Measurements from ENCODE around the gene DDI1. TPM values are rescaled to one million over a fixed set of nuclear protein-coding genes. Genes with fewer than 3 reads are reported as not detected.

The DDI1 gene
- total and polyA plus RNA-seq, 3 donors from 2014 or later = 17.8 to 49.4 (median 41.1) TPM

DNA sequence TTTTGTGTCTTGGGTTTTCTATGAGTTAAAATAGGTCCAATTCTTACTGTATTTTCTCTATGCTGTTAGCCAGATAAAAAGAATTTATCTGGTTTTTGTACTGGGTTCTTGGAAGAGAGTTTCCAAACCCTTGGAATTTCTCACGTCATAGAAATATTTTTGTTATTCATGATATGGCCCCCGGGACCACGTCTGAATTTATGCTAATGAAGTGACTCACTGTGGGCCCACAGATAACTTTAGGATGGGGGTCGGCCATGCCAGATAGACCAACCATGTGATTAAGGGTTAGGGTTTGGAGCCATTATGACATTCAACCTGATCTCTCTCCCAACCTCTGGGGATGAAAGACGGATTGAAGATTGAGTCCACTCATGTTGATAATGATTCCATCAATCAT lies 35.6 kb upstream of the DDI1 start:
- Histone ChIP-seq H3K9me3 (no peaks in the 10 kb centered on the region), H3K4me1 (no peaks in the 10 kb centered on the region), H3K4me3 (no peak overlapping the region), H3K36me3 (ENCODE audit: low read depth, missing control alignments) (no peaks in the 10 kb centered on the region), H3K27ac (no peak overlapping the region), H3K27me3 (no peaks in the 10 kb centered on the region)
- DNase-seq = no peak
- WGBS, 2 donors = 62 to 73% methylated on average over 4 to 5 of the region's 5 CpGs
- intact Hi-C loops (cut with DNase I; ENCODE audit: low total_unique reads) = no loop called here
- TF ChIP-seq POLR2A (IDR thresholded peaks at IDR 0.05) = no peak
- no peak for TF ChIP-seq CTCF (IDR thresholded peaks at IDR 0.05)

DNA sequence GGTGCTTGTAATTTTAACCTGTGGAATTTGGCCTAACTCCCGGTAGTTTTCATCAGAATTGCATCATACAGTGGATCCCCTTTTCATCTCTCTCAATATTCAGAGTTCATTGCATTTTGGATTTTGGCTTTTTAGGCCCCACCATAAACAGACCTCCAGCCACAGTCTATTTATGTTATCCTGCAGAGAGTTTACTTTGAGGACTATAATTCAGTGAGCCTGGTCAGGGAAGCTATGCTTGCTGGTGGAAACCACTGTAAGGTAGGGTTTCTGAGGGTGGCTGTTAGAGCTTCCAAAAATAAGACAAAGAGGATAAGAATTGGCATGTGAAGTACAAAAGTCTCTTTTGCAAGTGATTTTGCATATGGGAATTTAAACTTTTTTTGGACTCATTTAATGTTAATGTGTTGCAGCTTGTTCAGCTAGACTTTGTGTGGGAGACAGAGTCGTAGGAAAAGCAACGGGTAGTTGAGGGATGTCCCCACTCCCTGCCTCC lies 34.8 kb upstream of the DDI1 start:
- Histone ChIP-seq H3K36me3 (ENCODE audit: low read depth, missing control alignments) (no peaks in the 10 kb centered on the region), H3K27ac (no peak overlapping the region), H3K9me3 (no peaks in the 10 kb centered on the region), H3K4me1 (no peaks in the 10 kb centered on the region), H3K4me3 (no peak overlapping the region), H3K27me3 (no peaks in the 10 kb centered on the region)
- no peak for DNase-seq
- TF ChIP-seq POLR2A (IDR thresholded peaks at IDR 0.05) (no peak), CTCF (IDR thresholded peaks at IDR 0.05) (no peak)
- intact Hi-C loops (cut with DNase I; ENCODE audit: low total_unique reads) = no loop called here
- 86 to 88% methylated on average over 3 of the region's 3 CpGs for WGBS, 2 donors

DNA sequence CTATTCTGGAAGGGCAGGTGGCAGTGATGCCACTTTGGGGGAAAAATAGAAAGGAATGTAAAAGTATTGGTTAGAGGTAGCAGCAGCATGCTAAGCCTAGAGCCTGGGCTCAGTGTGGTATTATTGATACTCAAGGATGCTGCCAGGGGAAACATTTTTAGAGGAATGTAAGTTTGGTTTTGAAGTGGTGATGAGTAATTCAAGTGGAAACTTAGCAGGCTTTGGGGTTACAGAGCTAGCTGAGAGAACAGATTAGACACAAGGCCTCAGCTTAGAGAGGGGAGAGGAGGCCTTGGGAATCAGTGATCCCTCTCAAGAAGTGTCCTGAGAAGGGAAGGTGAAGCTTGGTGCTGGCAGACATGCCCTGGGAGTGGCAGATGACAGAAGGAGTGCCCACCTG lies 32.9 kb upstream of the DDI1 start:
- no peaks in the 10 kb centered on the region for H3K9me3 ChIP-seq
- H3K36me3 ChIP-seq (ENCODE audit: low read depth, missing control alignments) = no peaks in the 10 kb centered on the region
- intact Hi-C loops (cut with DNase I; ENCODE audit: low total_unique reads) = no loop called here
- H3K4me1 ChIP-seq = no peaks in the 10 kb centered on the region
- no peak for TF ChIP-seq POLR2A (IDR thresholded peaks at IDR 0.05)
- TF ChIP-seq CTCF (IDR thresholded peaks at IDR 0.05) = no peak
- H3K27ac ChIP-seq = no peak overlapping the region
- no peak overlapping the region for H3K4me3 ChIP-seq
- no peak for DNase-seq
- no peaks in the 10 kb centered on the region for H3K27me3 ChIP-seq

DNA sequence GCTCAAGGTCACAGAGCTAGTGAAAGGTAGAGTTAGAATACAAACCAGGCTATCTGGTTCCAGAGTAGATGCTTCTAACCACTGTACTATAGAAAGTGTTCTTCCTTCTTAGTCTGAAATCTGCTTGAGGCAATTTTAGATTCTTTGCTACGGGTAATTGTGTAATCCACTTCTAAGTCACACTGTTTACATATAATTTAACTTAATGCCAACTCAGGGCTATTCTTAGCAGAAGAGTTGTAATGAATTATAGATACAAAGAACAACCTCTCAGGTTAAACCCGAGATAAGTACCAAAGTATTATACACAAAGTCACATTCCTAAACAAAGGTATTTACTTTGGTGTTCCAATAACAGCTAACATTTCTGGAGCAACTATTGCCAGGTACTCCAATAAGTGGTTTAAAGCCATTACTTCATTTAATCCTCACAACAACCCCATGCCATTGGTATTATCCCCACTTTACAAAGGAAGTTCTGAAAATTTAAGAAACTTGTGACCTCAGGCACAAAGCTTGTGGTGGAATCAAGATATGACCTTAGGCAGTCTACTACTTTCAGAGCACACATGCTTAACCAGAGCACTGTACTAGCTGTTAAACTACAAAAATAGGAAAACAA lies 31.1 kb upstream of the DDI1 start:
- no peak overlapping the region for H3K4me3 ChIP-seq
- no peaks in the 10 kb centered on the region for H3K36me3 ChIP-seq (ENCODE audit: low read depth, missing control alignments)
- TF ChIP-seq POLR2A (IDR thresholded peaks at IDR 0.05) (no peak), CTCF (IDR thresholded peaks at IDR 0.05) (no peak)
- H3K27ac ChIP-seq = no peak overlapping the region
- intact Hi-C loops (cut with DNase I; ENCODE audit: low total_unique reads) = no loop called here
- H3K27me3 ChIP-seq = no peaks in the 10 kb centered on the region
- DNase-seq = no peak
- WGBS, 2 donors = 88 to 93% methylated on average over 2 of the region's 2 CpGs
- no peaks in the 10 kb centered on the region for H3K9me3 ChIP-seq
- no peaks in the 10 kb centered on the region for H3K4me1 ChIP-seq

DNA sequence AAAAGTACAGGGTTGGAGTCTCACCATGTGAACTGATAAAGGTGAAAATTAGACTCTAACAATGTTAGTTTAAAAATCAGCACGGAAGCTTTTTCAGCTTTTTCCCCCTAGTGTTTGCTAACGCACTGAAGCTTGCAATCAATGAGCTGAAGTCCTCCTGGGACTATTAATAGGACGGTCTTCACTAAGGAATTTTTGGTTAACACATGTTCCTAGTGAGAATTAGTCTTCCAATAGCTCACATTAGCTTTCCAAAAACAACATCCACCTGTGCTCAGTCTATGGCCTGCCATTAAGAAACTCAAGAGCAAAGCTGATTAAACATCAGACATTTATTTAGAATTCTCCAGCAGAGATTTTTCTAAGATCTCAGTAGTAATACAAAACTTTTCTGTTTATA lies 26.7 kb upstream of the DDI1 start:
- intact Hi-C loops (cut with DNase I; ENCODE audit: low total_unique reads) = no loop called here
- no peak for DNase-seq
- no peaks in the 10 kb centered on the region for H3K36me3 ChIP-seq (ENCODE audit: low read depth, missing control alignments)
- H3K9me3 ChIP-seq = no peaks in the 10 kb centered on the region
- H3K4me1 ChIP-seq = no peaks in the 10 kb centered on the region
- WGBS, 2 donors = 26 to 44% methylated on average over 3 of the region's 3 CpGs
- H3K4me3 ChIP-seq = no peak overlapping the region
- H3K27me3 ChIP-seq = no peaks in the 10 kb centered on the region
- peak in 1 of 3 experiments; percentile 10 for TF ChIP-seq CTCF (IDR thresholded peaks at IDR 0.05)
- TF ChIP-seq POLR2A (IDR thresholded peaks at IDR 0.05) = no peak
- H3K27ac ChIP-seq = peak overlapping the region in 1 of 2 donors; percentile 65

Data from testis (tissue), 3 donors.